Measurements from ENCODE around the gene TENM3. TPM values are rescaled to one million over a fixed set of nuclear protein-coding genes. Genes with fewer than 3 reads are reported as not detected.

TENM3 gene
- total RNA-seq, 1 experiment from 2014 or later, result not detected

- no peaks in the 10 kb centered on the region for H3K9me2 ChIP-seq (ENCODE audit: insufficient read depth)
- H3F3A ChIP-seq (ENCODE audit: insufficient read depth, low read depth), result no peaks in the 10 kb centered on the region
- DNase-seq, result no peak
- TF ChIP-seq EZH2 (IDR thresholded peaks at IDR 0.05; ENCODE audit: low read depth) (no peak), CTCF (conservative IDR thresholded peaks at IDR 0.05) (no peak)
- H2AFZ ChIP-seq, result no peak overlapping the region
- intact Hi-C loops (cut with micrococcal nuclease; ENCODE audit: unreplicated experiment), result no loop called here
- no peaks in the 10 kb centered on the region for H3K4me1 ChIP-seq (replicated peaks; ENCODE audit: insufficient read depth)
- H3K79me2 ChIP-seq (ENCODE audit: low read depth), result no peaks in the 10 kb centered on the region
- ChIA-PET POLR2A (ENCODE audit: unreplicated experiment) (no interaction called here), CTCF (no interaction called here)
- H3K27me3 ChIP-seq (ENCODE audit: insufficient read depth, low read depth), result peaks cover 33% of the 10 kb centered on the region
- no peaks in the 10 kb centered on the region for H4K20me1 ChIP-seq (ENCODE audit: insufficient read depth)
- H3K36me3 ChIP-seq (ENCODE audit: low read depth), result no peaks in the 10 kb centered on the region
- no peak overlapping the region for H3K4me2 ChIP-seq
- H3K4me3 ChIP-seq, result no peak overlapping the region
- H3K27ac ChIP-seq, result no peak overlapping the region
- BruUV-seq (replicated peaks), result no TSS peak
- no peaks in the 10 kb centered on the region for H3K9me3 ChIP-seq (ENCODE audit: insufficient read depth, low read depth)
Observed at GRCh38 chr4:182724414-182724813, 481.2 kb downstream of the TENM3 start.

- Histone ChIP-seq H3K79me2 (ENCODE audit: low read depth) (no peaks in the 10 kb centered on the region), H3K4me3 (no peak overlapping the region), H3K4me1 (replicated peaks; ENCODE audit: insufficient read depth) (no peaks in the 10 kb centered on the region), H3F3A (ENCODE audit: insufficient read depth, low read depth) (no peaks in the 10 kb centered on the region), H3K4me2 (no peak overlapping the region), H3K9me3 (ENCODE audit: insufficient read depth, low read depth) (no peaks in the 10 kb centered on the region), H3K9me2 (ENCODE audit: insufficient read depth) (no peaks in the 10 kb centered on the region), H3K27ac (no peak overlapping the region), H4K20me1 (ENCODE audit: insufficient read depth) (no peaks in the 10 kb centered on the region), H2AFZ (no peak overlapping the region), H3K36me3 (ENCODE audit: low read depth) (no peaks in the 10 kb centered on the region), H3K27me3 (ENCODE audit: insufficient read depth, low read depth) (peaks cover 27% of the 10 kb centered on the region)
- intact Hi-C loops (cut with micrococcal nuclease; ENCODE audit: unreplicated experiment), result no loop called here
- CTCF ChIA-PET, result no interaction called here
- POLR2A ChIA-PET (ENCODE audit: unreplicated experiment), result no interaction called here
- DNase-seq, result no peak
- TF ChIP-seq EZH2 (IDR thresholded peaks at IDR 0.05; ENCODE audit: low read depth), result no peak
- no peak for TF ChIP-seq CTCF (conservative IDR thresholded peaks at IDR 0.05)
- BruUV-seq (replicated peaks), result no TSS peak
Observed at GRCh38 chr4:182729516-182729915, 486.3 kb downstream of the TENM3 start.

- H3K27ac ChIP-seq, result no peak overlapping the region
- POLR2A ChIA-PET (ENCODE audit: unreplicated experiment), result no interaction called here
- no TSS peak for BruUV-seq (replicated peaks)
- H3K27me3 ChIP-seq (ENCODE audit: insufficient read depth, low read depth), result peaks cover 27% of the 10 kb centered on the region
- no peak overlapping the region for H3K4me2 ChIP-seq
- no peaks in the 10 kb centered on the region for H3K36me3 ChIP-seq (ENCODE audit: low read depth)
- no peak overlapping the region for H2AFZ ChIP-seq
- H3K9me3 ChIP-seq (ENCODE audit: insufficient read depth, low read depth), result no peaks in the 10 kb centered on the region
- no peaks in the 10 kb centered on the region for H4K20me1 ChIP-seq (ENCODE audit: insufficient read depth)
- no peaks in the 10 kb centered on the region for H3K9me2 ChIP-seq (ENCODE audit: insufficient read depth)
- TF ChIP-seq CTCF (conservative IDR thresholded peaks at IDR 0.05), result no peak
- no peak overlapping the region for H3K4me3 ChIP-seq
- no peak for DNase-seq
- intact Hi-C loops (cut with micrococcal nuclease; ENCODE audit: unreplicated experiment), result no loop called here
- no peaks in the 10 kb centered on the region for H3K4me1 ChIP-seq (replicated peaks; ENCODE audit: insufficient read depth)
- H3F3A ChIP-seq (ENCODE audit: insufficient read depth, low read depth), result no peaks in the 10 kb centered on the region
- CTCF ChIA-PET, result no interaction called here
- no peaks in the 10 kb centered on the region for H3K79me2 ChIP-seq (ENCODE audit: low read depth)
Observed at GRCh38 chr4:182730791-182731190, 487.6 kb downstream of the TENM3 start.
